ENCODE results near the gene CPE. TPM values are rescaled to one million over a fixed set of nuclear protein-coding genes. Genes with fewer than 3 reads are reported as not detected.

Gene CPE
- total RNA-seq, 6 donors from 2014 or later: 4.2 to 53.7 (median 23.3) TPM

DNA sequence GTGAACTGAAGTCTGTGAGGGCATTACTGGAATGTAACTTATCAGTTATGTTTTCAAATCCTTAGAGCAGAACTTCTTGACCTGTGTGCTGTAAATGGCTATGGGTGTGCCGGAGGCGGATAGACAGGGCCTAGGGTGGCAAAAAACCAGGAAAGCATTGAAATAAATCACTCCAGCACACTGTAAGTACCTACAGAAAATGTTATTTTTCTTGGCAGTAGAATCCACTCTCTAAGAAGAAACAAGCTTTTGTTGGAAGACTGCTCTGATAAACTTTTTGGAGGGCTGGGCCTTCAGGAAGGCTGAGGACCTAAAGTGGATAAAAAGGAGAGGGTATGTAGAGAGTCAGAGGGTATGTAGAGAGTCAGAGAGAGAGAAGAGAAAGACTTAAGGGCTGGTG lies 14.9 kb downstream of the CPE start:
- 67 to 69% methylated on average over 2 of the region's 2 CpGs for WGBS, 2 donors

GRCh38 chr4:165394275-165394674 lies 15.5 kb downstream of the CPE start:
- no peaks in the 10 kb centered on the region for H3K27me3 ChIP-seq
- TF ChIP-seq EP300 (IDR thresholded peaks at IDR 0.05): no peak
- no peak for TF ChIP-seq POLR2AphosphoS5 (IDR thresholded peaks at IDR 0.05)
- TF ChIP-seq POLR2A (IDR thresholded peaks at IDR 0.05): no peak
- TF ChIP-seq CTCF (IDR thresholded peaks at IDR 0.05): no peak
- 72 to 79% methylated on average over 5 of the region's 5 CpGs for WGBS, 2 donors
- no peaks in the 10 kb centered on the region for H3K4me1 ChIP-seq
- H3K36me3 ChIP-seq: no peaks in the 10 kb centered on the region
- no peaks in the 10 kb centered on the region for H3K9me3 ChIP-seq
- no peak overlapping the region for H3K27ac ChIP-seq
- H3K4me3 ChIP-seq: no peak overlapping the region
- DNase-seq (no peak), ATAC-seq (ENCODE audit: low FRiP score in 2 of 2) (no peak)

More for the DNA sequence above, 14.9 kb downstream of the CPE start:
- Histone ChIP-seq H3K27me3 (no peaks in the 10 kb centered on the region), H3K4me3 (no peak overlapping the region), H3K36me3 (no peaks in the 10 kb centered on the region), H3K9me3 (no peaks in the 10 kb centered on the region), H3K27ac (no peak overlapping the region), H3K4me1 (no peaks in the 10 kb centered on the region)
- no peak for TF ChIP-seq CTCF (IDR thresholded peaks at IDR 0.05)
- no peak for TF ChIP-seq EP300 (IDR thresholded peaks at IDR 0.05)
- no peak for TF ChIP-seq POLR2A (IDR thresholded peaks at IDR 0.05)
- TF ChIP-seq POLR2AphosphoS5 (IDR thresholded peaks at IDR 0.05): no peak
- ATAC-seq (ENCODE audit: low FRiP score in 2 of 2): no peak
- DNase-seq: no peak

GRCh38 chr4:165398570-165398969 lies 19.8 kb downstream of the CPE start:
- no peaks in the 10 kb centered on the region for H3K36me3 ChIP-seq
- DNase-seq: no peak
- no peaks in the 10 kb centered on the region for H3K4me1 ChIP-seq
- WGBS, 2 donors: 0 to 9% methylated on average over 1 of the region's 1 CpG
- no peak overlapping the region for H3K27ac ChIP-seq
- H3K27me3 ChIP-seq: no peaks in the 10 kb centered on the region
- H3K9me3 ChIP-seq: no peaks in the 10 kb centered on the region
- no peak overlapping the region for H3K4me3 ChIP-seq
- no peak for ATAC-seq (ENCODE audit: low FRiP score in 2 of 2)
- TF ChIP-seq CTCF (IDR thresholded peaks at IDR 0.05) (no peak), POLR2A (IDR thresholded peaks at IDR 0.05) (no peak), POLR2AphosphoS5 (IDR thresholded peaks at IDR 0.05) (no peak), EP300 (IDR thresholded peaks at IDR 0.05) (no peak)

DNA sequence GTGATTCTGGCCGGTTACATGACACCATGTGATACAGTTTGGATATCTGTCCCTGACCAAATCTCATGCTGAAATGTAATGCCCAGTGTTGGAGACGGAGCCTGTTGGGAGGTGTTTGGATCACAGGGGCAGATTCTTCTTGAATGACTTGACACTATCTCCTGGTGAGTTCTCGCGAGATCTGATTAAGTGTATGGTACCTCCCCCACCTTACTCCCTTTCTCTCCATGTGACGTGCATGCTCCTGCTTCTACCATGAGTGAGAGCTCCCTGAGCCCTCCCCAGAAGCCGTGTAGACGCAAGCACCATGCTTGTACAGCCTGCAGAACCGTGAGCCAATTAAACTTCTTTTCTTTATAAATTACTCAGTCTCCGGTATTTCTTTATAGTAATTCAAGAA lies 23.6 kb downstream of the CPE start:
- DNase-seq (no peak), ATAC-seq (ENCODE audit: low FRiP score in 2 of 2) (no peak)
- no peaks in the 10 kb centered on the region for H3K9me3 ChIP-seq
- H3K27me3 ChIP-seq: no peaks in the 10 kb centered on the region
- no peak overlapping the region for H3K27ac ChIP-seq
- H3K4me3 ChIP-seq: no peak overlapping the region
- TF ChIP-seq POLR2A (IDR thresholded peaks at IDR 0.05) (no peak), CTCF (IDR thresholded peaks at IDR 0.05) (no peak), EP300 (IDR thresholded peaks at IDR 0.05) (no peak)
- 86 to 95% methylated on average over 9 of the region's 9 CpGs for WGBS, 2 donors
- H3K36me3 ChIP-seq: no peaks in the 10 kb centered on the region
- no peaks in the 10 kb centered on the region for H3K4me1 ChIP-seq

DNA sequence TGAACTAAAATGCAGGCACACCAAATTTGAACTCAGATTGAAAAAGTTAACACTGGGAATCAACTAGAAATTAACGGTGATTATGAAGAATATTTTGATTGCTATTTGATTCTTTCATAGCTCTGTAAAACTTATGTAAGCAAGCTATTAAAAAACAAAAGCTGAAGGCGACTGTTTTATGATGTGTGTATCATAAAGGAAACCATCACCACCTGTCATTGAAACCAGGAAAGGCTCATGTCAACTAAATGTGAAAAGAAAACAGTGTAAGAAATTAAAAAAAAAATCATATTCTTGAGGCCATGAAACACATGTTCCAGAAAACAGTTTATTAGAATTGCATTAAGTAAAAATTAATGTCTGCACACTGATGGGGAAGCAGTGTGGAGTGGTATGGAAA lies 24.2 kb downstream of the CPE start:
- Histone ChIP-seq H3K27ac (no peak overlapping the region), H3K27me3 (no peaks in the 10 kb centered on the region), H3K36me3 (no peaks in the 10 kb centered on the region), H3K9me3 (no peaks in the 10 kb centered on the region), H3K4me3 (no peak overlapping the region), H3K4me1 (no peaks in the 10 kb centered on the region)
- ATAC-seq (ENCODE audit: low FRiP score in 2 of 2): no peak
- WGBS, 2 donors: 68 to 86% methylated on average over 2 of the region's 2 CpGs
- TF ChIP-seq POLR2AphosphoS5 (IDR thresholded peaks at IDR 0.05): no peak
- no peak for TF ChIP-seq POLR2A (IDR thresholded peaks at IDR 0.05)
- TF ChIP-seq EP300 (IDR thresholded peaks at IDR 0.05): no peak
- no peak for TF ChIP-seq CTCF (IDR thresholded peaks at IDR 0.05)
- no peak for DNase-seq
